Measurements from ENCODE around the gene LGALS9. TPM values are rescaled to one million over a fixed set of nuclear protein-coding genes. Genes with fewer than 3 reads are reported as not detected.
"Not testable (repeated sequence)": the region's sequence is repeated elsewhere in the genome, so short reads cannot be mapped to it uniquely, and the experiment has no call there.

LGALS9 gene
- polyA plus RNA-seq, 1 experiment, result 3.0 TPM

- no peak overlapping the region for H3K27ac ChIP-seq (ENCODE audit: low read depth, low read length)
- ChIA-PET CTCF (interaction anchor here (1.3 to 1.9 kb wide), 3 partner anchors 11 to 15 kb away, joined by 3 to 8 read pairs (median 4); no protein-coding TSS in a partner anchor), POLR2A (no interaction called here)
- no peak for DNase-seq (ENCODE audit: low read depth, low spot score)
- no peak overlapping the region for H3K4me3 ChIP-seq (ENCODE audit: low read depth, low read length)
- no peaks in the 10 kb centered on the region for H3K27me3 ChIP-seq (ENCODE audit: control insufficient read depth, insufficient read depth, low read length)
- no peaks in the 10 kb centered on the region for H3K9me3 ChIP-seq (ENCODE audit: control insufficient read depth, insufficient read depth, low read length)
- no peak for TF ChIP-seq CTCF (IDR thresholded peaks at IDR 0.05; ENCODE audit: low read depth, low read length)
These were observed 34.6 kb downstream of the LGALS9 start for GRCh38 chr17:27665549-27665948.

GRCh38 chr17:27666270-27666669 lies 35.3 kb downstream of the LGALS9 start:
- POLR2A ChIA-PET; H3K4me3 ChIP-seq (ENCODE audit: low read depth, low read length); H3K9me3 ChIP-seq (ENCODE audit: control insufficient read depth, insufficient read depth, low read length); H3K27me3 ChIP-seq (ENCODE audit: control insufficient read depth, insufficient read depth, low read length); DNase-seq (ENCODE audit: low read depth, low spot score); H3K27ac ChIP-seq (ENCODE audit: low read depth, low read length): not testable (repeated sequence)
- CTCF ChIA-PET, result interaction anchor here (1.4 to 1.9 kb wide), 2 partner anchors 12 to 13 kb away, joined by 3 to 8 read pairs; no protein-coding TSS in a partner anchor

- H3K9me3 ChIP-seq (ENCODE audit: control insufficient read depth, insufficient read depth, low read length), result no peaks in the 10 kb centered on the region
- no peak for DNase-seq (ENCODE audit: low read depth, low spot score)
- H3K4me3 ChIP-seq (ENCODE audit: low read depth, low read length), result no peak overlapping the region
- CTCF ChIA-PET, result interaction anchor here (1.4 to 1.9 kb wide), 2 partner anchors 12 to 14 kb away, joined by 3 to 8 read pairs; no protein-coding TSS in a partner anchor
- POLR2A ChIA-PET, result no interaction called here
- no peaks in the 10 kb centered on the region for H3K27me3 ChIP-seq (ENCODE audit: control insufficient read depth, insufficient read depth, low read length)
- H3K27ac ChIP-seq (ENCODE audit: low read depth, low read length), result no peak overlapping the region
- no peak for TF ChIP-seq CTCF (IDR thresholded peaks at IDR 0.05; ENCODE audit: low read depth, low read length)
These were observed 36.0 kb downstream of the LGALS9 start for GRCh38 chr17:27666831-27667560.

GRCh38 chr17:27667656-27668487 lies 36.9 kb downstream of the LGALS9 start:
- Histone ChIP-seq H3K4me3 (ENCODE audit: low read depth, low read length) (no peak overlapping the region), H3K27me3 (ENCODE audit: control insufficient read depth, insufficient read depth, low read length) (no peaks in the 10 kb centered on the region), H3K9me3 (ENCODE audit: control insufficient read depth, insufficient read depth, low read length) (no peaks in the 10 kb centered on the region), H3K27ac (ENCODE audit: low read depth, low read length) (no peak overlapping the region)
- DNase-seq (ENCODE audit: low read depth, low spot score), result no peak
- ChIA-PET POLR2A (no interaction called here), CTCF (no interaction called here)
- no peak for TF ChIP-seq CTCF (IDR thresholded peaks at IDR 0.05; ENCODE audit: low read depth, low read length)

- TF ChIP-seq CTCF (IDR thresholded peaks at IDR 0.05; ENCODE audit: low read depth, low read length), result no peak
- Histone ChIP-seq H3K27me3 (ENCODE audit: control insufficient read depth, insufficient read depth, low read length) (no peaks in the 10 kb centered on the region), H3K9me3 (ENCODE audit: control insufficient read depth, insufficient read depth, low read length) (no peaks in the 10 kb centered on the region), H3K4me3 (ENCODE audit: low read depth, low read length) (no peak overlapping the region), H3K27ac (ENCODE audit: low read depth, low read length) (no peak overlapping the region)
- POLR2A ChIA-PET, result no interaction called here
- CTCF ChIA-PET, result no interaction called here
- DNase-seq (ENCODE audit: low read depth, low spot score), result no peak
These were observed 37.5 kb downstream of the LGALS9 start for GRCh38 chr17:27668488-27668823.
